Fibroblast of lung (primary cell): ENCODE results near the gene NABP1. TPM values are rescaled to one million over a fixed set of nuclear protein-coding genes. Genes with fewer than 3 reads are reported as not detected.

Experiments used
- DNase-seq, 2 donors: peaks; one replicate each; pipeline versions ENCODE4 v3.0.0 to v3.0.0-alpha.2; 2010; ENCODE audit warnings: low read depth in 2 of 2
- H2AFZ ChIP-seq: 2 replicates; pipeline ENCODE4 v1.5.1; 2012; ENCODE audit warnings: low read length, control low read depth, inconsistent platforms
- H3K27ac ChIP-seq: 2 replicates; pipeline ENCODE4 v1.5.1; 2011; ENCODE audit warnings: low read length, control low read depth; ENCODE audit not compliant: insufficient read depth
- H3K27me3 ChIP-seq: 2 replicates; pipeline ENCODE4 v1.5.1; 2011; ENCODE audit warnings: mild to moderate bottlenecking, low read length; ENCODE audit not compliant: control insufficient read depth, insufficient read depth
- H3K36me3 ChIP-seq: 2 replicates; pipeline ENCODE4 v1.5.1; 2011; ENCODE audit warnings: low read length; ENCODE audit not compliant: control insufficient read depth, insufficient read depth
- H3K4me1 ChIP-seq: 2 replicates; pipeline ENCODE4 v1.5.1; 2011; ENCODE audit warnings: low read length; ENCODE audit not compliant: control insufficient read depth, insufficient read depth; ENCODE audit errors: extremely low read depth
- H3K4me2 ChIP-seq: 2 replicates; pipeline ENCODE4 v1.5.1; 2011; ENCODE audit warnings: low read length, control low read depth; ENCODE audit not compliant: insufficient read depth; ENCODE audit errors: extremely low read depth
- H3K4me3 ChIP-seq, 4 experiments: fragments of 200-600 bp in 1 of 4; sonication (generic) in 1 of 4; replicated peaks in 1 of 4; 2 replicates each; pipeline ENCODE4 v1.5.1; 2011 to 2016; ENCODE audit warnings: low read length in 4 of 4, low read depth in 3 of 4, mild to moderate bottlenecking in 3 of 4, control low read depth in 2 of 4, inconsistent platforms in 1 of 4, mixed read lengths in 1 of 4; ENCODE audit not compliant: insufficient read depth in 1 of 4; ENCODE audit errors: control extremely low read depth in 1 of 4
- H3K79me2 ChIP-seq: 2 replicates; pipeline ENCODE4 v1.5.1; 2012; ENCODE audit warnings: mild to moderate bottlenecking, low read length, inconsistent platforms; ENCODE audit not compliant: control insufficient read depth, insufficient read depth
- H3K9ac ChIP-seq: 2 replicates; pipeline ENCODE4 v1.5.1; 2011; ENCODE audit warnings: mild to moderate bottlenecking, low read length, control low read depth; ENCODE audit not compliant: insufficient read depth
- H3K9me3 ChIP-seq: 2 replicates; pipeline ENCODE4 v1.5.1; 2012; ENCODE audit warnings: low read depth, low read length; ENCODE audit not compliant: control insufficient read depth, insufficient read depth
- H4K20me1 ChIP-seq: 2 replicates; pipeline ENCODE4 v1.5.1; 2011; ENCODE audit warnings: low read length; ENCODE audit not compliant: control insufficient read depth, insufficient read depth; ENCODE audit errors: extremely low read depth
- EZH2 ChIP-seq: IDR thresholded peaks from 2 replicates; pipeline ENCODE4 v1.5.1; 2012; ENCODE audit warnings: low read length, control low read depth, mild to moderate bottlenecking; ENCODE audit errors: missing control alignments
- polyA plus RNA-seq, 2 donors: library from polyadenylated mRNA; depleted of rRNA in 1 of 2; stranded (reverse) in 1 of 2; unstranded in 1 of 2; fragments of >200 nt; gene quantifications; 2 replicates each; pipeline ENCODE4 v1.2.1, GENCODE V29; 2011 to 2012; ENCODE audit warnings: missing spikeins in 1 of 2
- total RNA-seq: library from RNA; depleted of rRNA; stranded (reverse); fragments of >200 nt; gene quantifications from 2 replicates; pipeline ENCODE4 v1.2.1, GENCODE V29; 2014
- TF ChIP-seq, protein P1 (sequence below), 2 donors: IDR thresholded peaks in 1 of 2; conservative IDR thresholded peaks in 1 of 2; 1 replicate in 1 of 2; 2 replicates in 1 of 2; pipeline ENCODE4 v1.5.1; 2011 to 2012; ENCODE audit warnings: low read length in 2 of 2, control low read depth in 1 of 2, inconsistent platforms in 1 of 2, low read depth in 1 of 2, mild to moderate bottlenecking in 1 of 2

NABP1 gene
- total and polyA plus RNA-seq, 2 donors (not counting 1 experiment from before 2014, with no cell fraction given) = 117 to 123 TPM

DNA sequence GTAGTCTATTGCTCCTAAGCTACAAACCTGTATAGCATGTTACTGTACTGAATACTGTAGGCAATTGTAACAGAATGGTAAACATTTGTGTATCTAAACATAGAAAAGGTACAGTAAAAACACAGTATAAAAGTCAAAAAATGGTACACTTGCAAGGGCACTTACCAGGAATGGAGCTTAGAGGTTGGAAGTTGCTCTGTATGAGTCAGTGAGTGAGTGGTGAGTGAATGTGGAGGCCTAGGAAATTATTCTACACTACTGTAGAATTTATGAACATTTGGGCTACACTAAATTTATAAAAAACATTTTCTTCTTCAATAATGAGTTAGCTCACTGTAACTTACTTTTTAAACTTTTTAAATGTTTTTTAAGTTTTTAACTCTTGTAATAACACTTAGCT is 19.0 kb downstream of the NABP1 start:
- Histone ChIP-seq H3K27me3 (no peaks in the 10 kb centered on the region), H3K36me3 (peaks cover 2% of the 10 kb centered on the region), H3K4me1 (peaks cover 10% of the 10 kb centered on the region), H3K9ac (no peak overlapping the region), H4K20me1 (no peaks in the 10 kb centered on the region), H3K4me3 (no peak overlapping the region), H3K27ac (no peak overlapping the region), H2AFZ (no peak overlapping the region), H3K9me3 (no peaks in the 10 kb centered on the region), H3K4me2 (no peak overlapping the region), H3K79me2 (no peaks in the 10 kb centered on the region)
- DNase-seq = no peak
- TF ChIP-seq EZH2 = no peak
- TF ChIP-seq, protein P1, sequence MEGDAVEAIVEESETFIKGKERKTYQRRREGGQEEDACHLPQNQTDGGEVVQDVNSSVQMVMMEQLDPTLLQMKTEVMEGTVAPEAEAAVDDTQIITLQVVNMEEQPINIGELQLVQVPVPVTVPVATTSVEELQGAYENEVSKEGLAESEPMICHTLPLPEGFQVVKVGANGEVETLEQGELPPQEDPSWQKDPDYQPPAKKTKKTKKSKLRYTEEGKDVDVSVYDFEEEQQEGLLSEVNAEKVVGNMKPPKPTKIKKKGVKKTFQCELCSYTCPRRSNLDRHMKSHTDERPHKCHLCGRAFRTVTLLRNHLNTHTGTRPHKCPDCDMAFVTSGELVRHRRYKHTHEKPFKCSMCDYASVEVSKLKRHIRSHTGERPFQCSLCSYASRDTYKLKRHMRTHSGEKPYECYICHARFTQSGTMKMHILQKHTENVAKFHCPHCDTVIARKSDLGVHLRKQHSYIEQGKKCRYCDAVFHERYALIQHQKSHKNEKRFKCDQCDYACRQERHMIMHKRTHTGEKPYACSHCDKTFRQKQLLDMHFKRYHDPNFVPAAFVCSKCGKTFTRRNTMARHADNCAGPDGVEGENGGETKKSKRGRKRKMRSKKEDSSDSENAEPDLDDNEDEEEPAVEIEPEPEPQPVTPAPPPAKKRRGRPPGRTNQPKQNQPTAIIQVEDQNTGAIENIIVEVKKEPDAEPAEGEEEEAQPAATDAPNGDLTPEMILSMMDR (conservative IDR thresholded peaks at IDR 0.05 in 1 of 2, IDR thresholded peaks at IDR 0.05 in 1 of 2; ENCODE audit: low read depth in 1 of 2, low read length in 2 of 2) = no peak

DNA sequence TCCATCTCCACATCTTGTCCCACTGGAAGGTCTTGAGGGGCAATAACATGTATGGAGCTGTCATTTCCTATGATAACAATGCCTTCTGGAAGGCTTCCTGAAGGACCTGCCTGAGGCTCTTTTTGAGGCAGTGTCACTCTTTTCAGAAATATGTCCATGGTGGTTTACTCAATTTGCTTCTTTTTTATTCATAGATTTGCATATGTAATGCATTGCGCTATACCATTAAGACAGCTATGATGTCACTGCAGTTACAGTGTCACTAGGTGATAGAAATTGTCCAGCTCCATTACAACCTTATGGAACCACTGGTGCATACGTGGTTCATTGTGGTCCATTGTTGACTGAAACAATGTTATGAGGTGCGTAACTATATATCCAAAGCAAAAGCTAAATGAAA is 19.9 kb downstream of the NABP1 start:
- H4K20me1 ChIP-seq = no peaks in the 10 kb centered on the region
- no peak overlapping the region for H3K4me3 ChIP-seq
- H3K27me3 ChIP-seq = no peaks in the 10 kb centered on the region
- TF ChIP-seq, protein P1 (conservative IDR thresholded peaks at IDR 0.05 in 1 of 2, IDR thresholded peaks at IDR 0.05 in 1 of 2; ENCODE audit: low read depth in 1 of 2, low read length in 2 of 2) = no peak
- no peak for TF ChIP-seq EZH2
- no peak overlapping the region for H3K4me2 ChIP-seq
- H3K9ac ChIP-seq = no peak overlapping the region
- H2AFZ ChIP-seq = no peak overlapping the region
- H3K4me1 ChIP-seq = peaks cover 10% of the 10 kb centered on the region
- no peaks in the 10 kb centered on the region for H3K79me2 ChIP-seq
- H3K36me3 ChIP-seq = peaks cover 2% of the 10 kb centered on the region
- no peak overlapping the region for H3K27ac ChIP-seq
- H3K9me3 ChIP-seq = no peaks in the 10 kb centered on the region
- no peak for DNase-seq

DNA sequence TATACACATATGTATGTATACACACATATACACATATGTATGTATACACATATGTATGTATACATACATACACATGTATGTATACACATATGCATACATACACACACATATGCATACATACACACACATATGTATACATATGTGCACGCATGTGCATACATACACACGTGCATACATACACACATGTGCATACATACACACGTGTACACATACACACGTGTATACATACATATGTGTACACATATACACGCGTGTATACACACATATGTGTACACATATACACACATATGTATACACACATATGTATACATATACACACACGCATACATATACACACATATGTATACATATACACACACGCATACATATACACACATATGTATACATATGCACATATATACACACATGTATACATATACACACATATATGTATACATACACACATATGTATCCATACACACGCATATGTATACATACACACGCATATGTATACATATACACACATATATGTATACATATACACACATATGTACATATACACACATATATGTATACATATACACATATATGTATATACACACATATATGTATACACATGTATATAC is 21.5 kb downstream of the NABP1 start:
- DNase-seq = no peak
- no peak overlapping the region for H2AFZ ChIP-seq
- no peaks in the 10 kb centered on the region for H3K27me3 ChIP-seq
- H3K9ac ChIP-seq = no peak overlapping the region
- H3K79me2 ChIP-seq = no peaks in the 10 kb centered on the region
- TF ChIP-seq EZH2 = no peak
- TF ChIP-seq, protein P1 (conservative IDR thresholded peaks at IDR 0.05 in 1 of 2, IDR thresholded peaks at IDR 0.05 in 1 of 2; ENCODE audit: low read depth in 1 of 2, low read length in 2 of 2) = no peak
- H3K9me3 ChIP-seq = no peaks in the 10 kb centered on the region
- no peak overlapping the region for H3K27ac ChIP-seq
- H3K4me2 ChIP-seq = no peak overlapping the region
- peaks cover 10% of the 10 kb centered on the region for H3K4me1 ChIP-seq
- H3K4me3 ChIP-seq = no peak overlapping the region
- H4K20me1 ChIP-seq = no peaks in the 10 kb centered on the region
- H3K36me3 ChIP-seq = peaks cover 2% of the 10 kb centered on the region
